ENCODE data around the gene RCL1.

The RCL1 gene

GRCh38 chr9:4792572-4793458 lies at the start of gene RCL1:
Gene RCL1, plus strand, starts transcription at chr9:4792944. Its CDS starts 148 bp downstream, at chr9:4793092.
- TF ChIP-seq, protein P1, sequence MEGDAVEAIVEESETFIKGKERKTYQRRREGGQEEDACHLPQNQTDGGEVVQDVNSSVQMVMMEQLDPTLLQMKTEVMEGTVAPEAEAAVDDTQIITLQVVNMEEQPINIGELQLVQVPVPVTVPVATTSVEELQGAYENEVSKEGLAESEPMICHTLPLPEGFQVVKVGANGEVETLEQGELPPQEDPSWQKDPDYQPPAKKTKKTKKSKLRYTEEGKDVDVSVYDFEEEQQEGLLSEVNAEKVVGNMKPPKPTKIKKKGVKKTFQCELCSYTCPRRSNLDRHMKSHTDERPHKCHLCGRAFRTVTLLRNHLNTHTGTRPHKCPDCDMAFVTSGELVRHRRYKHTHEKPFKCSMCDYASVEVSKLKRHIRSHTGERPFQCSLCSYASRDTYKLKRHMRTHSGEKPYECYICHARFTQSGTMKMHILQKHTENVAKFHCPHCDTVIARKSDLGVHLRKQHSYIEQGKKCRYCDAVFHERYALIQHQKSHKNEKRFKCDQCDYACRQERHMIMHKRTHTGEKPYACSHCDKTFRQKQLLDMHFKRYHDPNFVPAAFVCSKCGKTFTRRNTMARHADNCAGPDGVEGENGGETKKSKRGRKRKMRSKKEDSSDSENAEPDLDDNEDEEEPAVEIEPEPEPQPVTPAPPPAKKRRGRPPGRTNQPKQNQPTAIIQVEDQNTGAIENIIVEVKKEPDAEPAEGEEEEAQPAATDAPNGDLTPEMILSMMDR (IDR thresholded peaks at IDR 0.05): no peak

DNA sequence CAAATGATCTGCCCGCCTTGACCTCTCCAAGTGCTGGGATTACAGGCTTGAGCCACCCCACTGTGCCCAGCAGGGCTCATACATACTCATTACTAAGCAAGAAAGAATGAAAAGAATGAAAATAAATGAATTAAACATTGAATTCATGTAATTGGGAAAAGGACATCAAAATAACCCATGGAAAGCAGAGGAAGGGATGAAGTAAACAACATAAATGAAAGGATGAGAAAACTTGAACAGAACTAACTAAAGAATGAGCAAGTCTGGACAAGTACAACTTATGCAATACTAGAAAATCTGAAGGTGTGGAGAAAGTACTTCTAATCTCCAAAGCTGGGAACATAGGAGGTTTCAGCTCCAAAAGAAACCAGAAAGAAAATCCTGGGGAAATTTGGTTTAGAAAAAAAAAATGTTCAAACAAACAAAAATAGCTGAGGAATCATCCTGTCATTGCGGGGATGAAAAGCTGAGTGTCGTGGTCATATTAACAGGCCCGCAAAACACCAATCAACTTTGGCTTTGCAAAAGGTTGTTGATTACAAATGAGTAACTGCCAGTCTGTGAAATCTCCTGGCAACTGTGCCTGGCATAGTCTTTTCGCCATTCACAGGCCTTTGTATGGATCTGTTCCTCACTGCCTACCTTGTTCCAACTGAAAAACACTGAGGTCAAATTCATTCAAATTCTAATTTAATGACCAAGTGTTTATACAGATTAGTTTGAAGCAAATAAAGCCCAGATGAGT lies 49.4 kb upstream of the RCL1 start:
- TF ChIP-seq, protein P1 (IDR thresholded peaks at IDR 0.05): no peak

DNA sequence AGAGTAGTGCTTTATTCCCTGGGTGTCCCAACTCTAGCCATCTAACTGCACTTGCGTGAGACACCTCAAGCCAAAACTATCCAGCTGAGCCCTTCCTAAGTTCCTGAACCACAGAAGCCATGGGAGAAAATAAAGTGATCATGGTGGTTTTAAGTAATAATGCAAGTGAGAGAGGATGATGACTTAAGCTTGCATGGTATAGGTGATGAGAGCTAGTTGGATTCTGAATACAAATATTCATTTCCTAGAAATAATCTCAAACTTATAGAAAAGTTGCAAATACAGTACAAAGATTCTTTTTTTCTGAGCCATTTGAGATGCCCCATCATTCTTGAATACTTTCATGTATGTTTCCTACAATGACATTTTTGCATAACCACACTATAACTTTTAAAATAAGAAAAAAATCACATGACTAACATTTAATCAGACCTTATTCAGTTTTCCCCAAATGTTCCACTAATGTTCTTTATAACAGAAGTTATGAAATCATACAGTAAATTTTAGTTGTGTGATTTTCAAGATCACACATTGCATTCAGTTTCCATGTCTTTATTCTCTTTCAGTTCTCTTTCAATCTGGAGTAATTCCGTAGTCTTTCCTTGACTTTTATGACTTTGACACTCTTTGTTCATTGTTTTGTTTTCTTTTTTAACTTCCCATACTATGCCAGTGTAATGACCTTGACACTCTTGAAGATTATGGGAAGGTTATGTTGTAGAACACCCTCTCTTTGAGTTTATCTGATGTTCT lies 46.3 kb upstream of the RCL1 start:
- TF ChIP-seq, protein P1 (IDR thresholded peaks at IDR 0.05): no peak

DNA sequence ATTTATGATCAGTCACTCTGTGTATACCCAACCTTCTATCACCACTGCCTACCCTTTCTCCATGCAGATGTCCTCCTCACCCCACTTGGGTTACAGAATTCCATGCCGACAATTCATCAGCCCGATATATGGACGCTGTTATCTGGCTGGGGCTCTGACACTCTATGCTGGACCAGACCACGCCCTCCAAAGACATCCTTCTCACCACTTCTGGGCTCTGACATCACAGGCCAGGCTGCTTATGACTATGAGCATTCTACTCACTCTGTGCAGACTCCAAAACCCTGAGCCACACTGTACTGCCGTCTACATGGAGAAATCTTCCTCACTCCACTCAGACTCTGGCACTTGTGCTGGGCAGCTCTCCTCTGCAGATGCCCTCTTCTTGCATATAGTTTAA lies 44.1 kb upstream of the RCL1 start:
- TF ChIP-seq, protein P1 (IDR thresholded peaks at IDR 0.05): no peak

GRCh38 chr9:4750023-4750673 lies 42.6 kb upstream of the RCL1 start:
- TF ChIP-seq, protein P1 (IDR thresholded peaks at IDR 0.05): peak; percentile 73

DNA sequence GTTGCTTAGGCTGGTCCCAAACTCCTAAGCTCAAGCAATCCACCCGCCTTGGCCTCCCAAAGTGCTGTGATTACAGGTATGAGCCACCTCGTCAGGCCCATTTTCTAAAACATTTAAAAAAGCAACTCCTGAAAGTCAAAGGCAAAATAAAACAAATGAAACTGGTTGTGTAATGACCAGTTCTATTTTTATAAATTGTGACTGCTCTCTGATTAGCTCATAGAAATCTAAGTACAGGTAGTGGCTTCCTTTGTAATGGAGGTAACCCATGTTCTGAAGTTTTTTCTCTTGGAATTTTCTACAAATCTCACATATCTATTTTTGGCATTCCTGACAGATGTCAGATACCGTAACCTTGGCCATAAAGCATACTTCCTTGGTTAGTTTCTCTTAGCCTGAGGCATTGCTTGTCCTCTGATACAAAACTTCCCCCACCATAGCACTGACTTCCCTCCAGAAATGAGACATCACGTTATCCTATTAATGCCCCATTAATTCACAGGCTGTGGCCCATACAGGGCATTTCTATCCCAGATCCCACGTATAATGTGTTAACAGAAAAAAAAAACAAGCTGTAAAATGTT lies 37.6 kb upstream of the RCL1 start:
- TF ChIP-seq, protein P1 (IDR thresholded peaks at IDR 0.05): no peak
